ENCODE results near the gene RNF19B.

Gene RNF19B

DNA sequence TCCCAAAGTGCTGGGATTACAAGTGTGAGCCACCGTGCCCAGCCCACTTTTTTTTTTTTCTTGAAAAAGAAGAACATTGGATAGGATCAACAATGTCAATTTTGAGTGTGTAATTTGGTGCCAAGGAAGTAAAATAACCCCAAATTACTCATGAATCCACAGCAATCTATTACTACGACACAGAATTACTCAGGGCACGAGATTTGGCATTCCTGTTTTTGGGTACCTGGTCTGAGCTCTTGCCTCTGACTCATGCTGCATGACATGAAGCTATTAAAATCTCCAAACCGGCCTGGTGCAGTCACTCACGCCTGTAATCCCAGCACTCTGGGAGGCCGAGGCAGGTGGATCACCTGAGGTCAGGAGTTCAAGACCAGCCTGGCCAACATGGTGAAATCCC, 10.4 kb downstream of the RNF19B start:
- Histone ChIP-seq H3K4me3 (ENCODE audit: low read length) (no peak overlapping the region), H3F3A (ENCODE audit: insufficient read depth, low read length) (no peaks in the 10 kb centered on the region), H3K4me1 (ENCODE audit: low read length) (no peaks in the 10 kb centered on the region), H3K9me3 (replicated peaks; ENCODE audit: insufficient read depth, low read length) (no peaks in the 10 kb centered on the region), H3K27ac (ENCODE audit: low read length) (no peak overlapping the region), H3K27me3 (replicated peaks; ENCODE audit: insufficient read depth, low read length) (no peaks in the 10 kb centered on the region), H4K20me1 (ENCODE audit: insufficient read depth, low read length) (no peaks in the 10 kb centered on the region; the same call in 1 of the 2 replicates), H2AFZ (ENCODE audit: low read length) (no peak overlapping the region), H3K9me2 (replicated peaks; ENCODE audit: insufficient read depth, low read length) (no peaks in the 10 kb centered on the region), H3K4me2 (ENCODE audit: low read depth, low read length) (no peak overlapping the region), H3K36me3 (replicated peaks; ENCODE audit: insufficient read depth, low read length) (no peaks in the 10 kb centered on the region), H3K9ac (ENCODE audit: low read length) (no peak overlapping the region), H3K79me2 (ENCODE audit: low read length) (peaks cover 62% of the 10 kb centered on the region)
- no peak for DNase-seq
- TF ChIP-seq EZH2 (optimal IDR thresholded peaks at IDR 0.05; ENCODE audit: low read depth, low read length) (no peak), CTCF (IDR thresholded peaks at IDR 0.05; ENCODE audit: low read length) (no peak), EZH2phosphoT487 (IDR thresholded peaks at IDR 0.05; ENCODE audit: low read length) (no peak)

DNA sequence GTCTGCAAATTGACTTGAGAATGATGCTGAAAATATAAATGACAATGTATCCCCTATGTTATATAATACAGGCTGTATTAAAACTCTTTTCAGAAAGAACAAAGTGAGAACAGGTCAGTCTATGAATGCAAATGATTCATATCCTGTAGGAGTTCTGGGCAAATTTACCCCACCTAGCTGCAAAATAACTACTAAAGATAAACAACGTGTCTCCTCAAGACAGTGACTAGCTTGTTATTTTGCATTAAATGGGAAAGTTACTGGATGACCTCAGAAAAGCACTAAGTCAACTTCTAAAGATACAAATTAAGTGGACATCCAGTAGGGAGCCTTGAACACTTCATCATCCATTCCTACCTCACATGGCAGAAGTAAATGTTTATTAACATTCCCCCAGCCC, 11.1 kb downstream of the RNF19B start:
- no peaks in the 10 kb centered on the region for H3K27me3 ChIP-seq (replicated peaks; ENCODE audit: insufficient read depth, low read length)
- no peaks in the 10 kb centered on the region for H3F3A ChIP-seq (ENCODE audit: insufficient read depth, low read length)
- DNase-seq: no peak
- H3K4me2 ChIP-seq (ENCODE audit: low read depth, low read length): no peak overlapping the region
- no peak overlapping the region for H3K4me3 ChIP-seq (ENCODE audit: low read length)
- H3K27ac ChIP-seq (ENCODE audit: low read length): no peak overlapping the region
- no peaks in the 10 kb centered on the region for H3K9me2 ChIP-seq (replicated peaks; ENCODE audit: insufficient read depth, low read length)
- H4K20me1 ChIP-seq (ENCODE audit: insufficient read depth, low read length): no peaks in the 10 kb centered on the region; the same call in 1 of the 2 replicates
- no peak overlapping the region for H2AFZ ChIP-seq (ENCODE audit: low read length)
- no peaks in the 10 kb centered on the region for H3K9me3 ChIP-seq (replicated peaks; ENCODE audit: insufficient read depth, low read length)
- TF ChIP-seq EZH2 (optimal IDR thresholded peaks at IDR 0.05; ENCODE audit: low read depth, low read length) (no peak), EZH2phosphoT487 (IDR thresholded peaks at IDR 0.05; ENCODE audit: low read length) (no peak), CTCF (IDR thresholded peaks at IDR 0.05; ENCODE audit: low read length) (no peak)
- peaks cover 56% of the 10 kb centered on the region for H3K79me2 ChIP-seq (ENCODE audit: low read length)
- no peaks in the 10 kb centered on the region for H3K36me3 ChIP-seq (replicated peaks; ENCODE audit: insufficient read depth, low read length)
- no peak overlapping the region for H3K9ac ChIP-seq (ENCODE audit: low read length)
- H3K4me1 ChIP-seq (ENCODE audit: low read length): no peaks in the 10 kb centered on the region

DNA sequence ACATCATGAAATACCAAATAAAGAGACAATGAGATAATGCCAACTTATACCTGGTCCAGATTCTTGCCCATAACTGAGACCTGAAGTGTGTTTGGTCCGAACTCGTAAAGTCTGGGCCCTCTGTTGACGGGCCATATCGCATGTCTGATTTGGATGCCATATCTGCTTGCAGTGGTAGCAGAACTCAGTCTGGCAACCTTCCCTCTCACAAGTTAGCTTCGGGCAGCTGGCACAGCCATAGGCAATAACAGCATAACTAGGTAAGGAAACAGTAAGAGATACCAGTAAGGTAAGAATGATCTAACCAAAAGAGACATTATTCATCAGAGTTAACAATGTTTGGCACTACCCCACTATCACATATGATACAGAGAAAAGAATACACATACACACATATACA, 15.1 kb downstream of the RNF19B start:
- H3K4me3 ChIP-seq (ENCODE audit: low read length): no peak overlapping the region
- TF ChIP-seq EZH2phosphoT487 (IDR thresholded peaks at IDR 0.05; ENCODE audit: low read length) (no peak), EZH2 (optimal IDR thresholded peaks at IDR 0.05; ENCODE audit: low read depth, low read length) (no peak), CTCF (IDR thresholded peaks at IDR 0.05; ENCODE audit: low read length) (no peak)
- H3K27ac ChIP-seq (ENCODE audit: low read length): no peak overlapping the region
- H3K9me3 ChIP-seq (replicated peaks; ENCODE audit: insufficient read depth, low read length): no peaks in the 10 kb centered on the region
- no peak for DNase-seq
- peaks cover 5% of the 10 kb centered on the region; the same call in 1 of the 2 replicates for H3F3A ChIP-seq (ENCODE audit: insufficient read depth, low read length)
- no peaks in the 10 kb centered on the region for H3K9me2 ChIP-seq (replicated peaks; ENCODE audit: insufficient read depth, low read length)
- no peaks in the 10 kb centered on the region; the same call in 1 of the 2 replicates for H4K20me1 ChIP-seq (ENCODE audit: insufficient read depth, low read length)
- H2AFZ ChIP-seq (ENCODE audit: low read length): no peak overlapping the region
- H3K9ac ChIP-seq (ENCODE audit: low read length): no peak overlapping the region
- H3K36me3 ChIP-seq (replicated peaks; ENCODE audit: insufficient read depth, low read length): no peaks in the 10 kb centered on the region
- H3K4me2 ChIP-seq (ENCODE audit: low read depth, low read length): no peak overlapping the region
- H3K4me1 ChIP-seq (ENCODE audit: low read length): peaks cover 21% of the 10 kb centered on the region
- no peaks in the 10 kb centered on the region for H3K27me3 ChIP-seq (replicated peaks; ENCODE audit: insufficient read depth, low read length)
- peaks cover 21% of the 10 kb centered on the region for H3K79me2 ChIP-seq (ENCODE audit: low read length)

Data from MM.1S (cell line).